ENCODE data around the gene SLC26A3. TPM values are rescaled to one million over a fixed set of nuclear protein-coding genes. Genes with fewer than 3 reads are reported as not detected.
"Not testable (repeated sequence)": the region's sequence is repeated elsewhere in the genome, so short reads cannot be mapped to it uniquely, and the experiment has no call there.

Gene SLC26A3
- total RNA-seq = not detected in 2 replicates

GRCh38 chr7:107803009-107803610 is at the start of gene SLC26A3:
Gene SLC26A3, minus strand, starts transcription at chr7:107803223. Its CDS starts 8,714 bp downstream, at chr7:107794509.
- H3K27me3 Mint-ChIP-seq = peaks cover 8% of the 10 kb centered on the region
- no peak for DNase-seq
- H3K4me1 Mint-ChIP-seq = no peaks in the 10 kb centered on the region
- H3K36me3 Mint-ChIP-seq (ENCODE audit: low read depth) = no peaks in the 10 kb centered on the region
- no peaks in the 10 kb centered on the region for H3K9me3 Mint-ChIP-seq
- no peak within 1 kb of the TSS for H3K4me3 Mint-ChIP-seq
- intact Hi-C loops (cut with micrococcal nuclease) = no loop called here
- H3K27ac Mint-ChIP-seq = no peak within 1 kb of the TSS

- Mint-ChIP-seq H3K4me3 (no peak overlapping the region), H3K27ac (no peak overlapping the region), H3K27me3 (peaks cover 6% of the 10 kb centered on the region), H3K4me1 (peaks cover 6% of the 10 kb centered on the region), H3K9me3 (peaks cover 9% of the 10 kb centered on the region), H3K36me3 (ENCODE audit: low read depth) (no peaks in the 10 kb centered on the region)
- DNase-seq = no peak
- intact Hi-C loops (cut with micrococcal nuclease) = no loop called here
Observed at GRCh38 chr7:107850643-107851042, 47.6 kb upstream of the SLC26A3 start.

GRCh38 chr7:107850216-107850615 is 47.2 kb upstream of the SLC26A3 start:
- Mint-ChIP-seq H3K9me3 (peaks cover 9% of the 10 kb centered on the region), H3K4me3 (no peak overlapping the region), H3K36me3 (ENCODE audit: low read depth) (no peaks in the 10 kb centered on the region), H3K4me1 (peaks cover 6% of the 10 kb centered on the region), H3K27me3 (peaks cover 6% of the 10 kb centered on the region), H3K27ac (no peak overlapping the region)
- no peak for DNase-seq
- intact Hi-C loops (cut with micrococcal nuclease) = no loop called here

- H3K4me1 Mint-ChIP-seq; intact Hi-C loops (cut with micrococcal nuclease); DNase-seq; H3K36me3 Mint-ChIP-seq (ENCODE audit: low read depth); H3K27me3 Mint-ChIP-seq; H3K4me3 Mint-ChIP-seq; H3K27ac Mint-ChIP-seq; H3K9me3 Mint-ChIP-seq: not testable (repeated sequence)
Observed at GRCh38 chr7:107848211-107848610, 45.2 kb upstream of the SLC26A3 start.

GRCh38 chr7:107847836-107848175 is 44.8 kb upstream of the SLC26A3 start:
- intact Hi-C loops (cut with micrococcal nuclease); H3K27ac Mint-ChIP-seq; H3K4me3 Mint-ChIP-seq; DNase-seq; H3K27me3 Mint-ChIP-seq; H3K9me3 Mint-ChIP-seq; H3K36me3 Mint-ChIP-seq (ENCODE audit: low read depth); H3K4me1 Mint-ChIP-seq: not testable (repeated sequence)

- intact Hi-C loops (cut with micrococcal nuclease) = no loop called here
- Mint-ChIP-seq H3K27me3 (peaks cover 4% of the 10 kb centered on the region), H3K9me3 (peaks cover 9% of the 10 kb centered on the region), H3K4me3 (no peak overlapping the region), H3K27ac (no peak overlapping the region), H3K36me3 (ENCODE audit: low read depth) (no peaks in the 10 kb centered on the region), H3K4me1 (peaks cover 2% of the 10 kb centered on the region)
- no peak for DNase-seq
Observed at GRCh38 chr7:107847168-107847835, 44.3 kb upstream of the SLC26A3 start.

GRCh38 chr7:107846324-107846723 is 43.3 kb upstream of the SLC26A3 start:
- Mint-ChIP-seq H3K4me3 (no peak overlapping the region), H3K4me1 (peaks cover 2% of the 10 kb centered on the region), H3K36me3 (ENCODE audit: low read depth) (no peaks in the 10 kb centered on the region), H3K27ac (no peak overlapping the region), H3K27me3 (peaks cover 4% of the 10 kb centered on the region), H3K9me3 (peaks cover 8% of the 10 kb centered on the region)
- no peak for DNase-seq
- intact Hi-C loops (cut with micrococcal nuclease) = no loop called here

- Mint-ChIP-seq H3K27ac (no peak overlapping the region), H3K36me3 (ENCODE audit: low read depth) (no peaks in the 10 kb centered on the region), H3K9me3 (peaks cover 16% of the 10 kb centered on the region), H3K4me3 (no peak overlapping the region), H3K27me3 (peaks cover 7% of the 10 kb centered on the region), H3K4me1 (no peaks in the 10 kb centered on the region)
- no peak for DNase-seq
- intact Hi-C loops (cut with micrococcal nuclease) = no loop called here
Observed at GRCh38 chr7:107843184-107843583, 40.2 kb upstream of the SLC26A3 start.

- Mint-ChIP-seq H3K9me3 (peaks cover 16% of the 10 kb centered on the region), H3K36me3 (ENCODE audit: low read depth) (no peaks in the 10 kb centered on the region), H3K27ac (no peak overlapping the region), H3K27me3 (peaks cover 7% of the 10 kb centered on the region), H3K4me1 (no peaks in the 10 kb centered on the region), H3K4me3 (no peak overlapping the region)
- DNase-seq = no peak
- intact Hi-C loops (cut with micrococcal nuclease) = no loop called here
Observed at GRCh38 chr7:107842213-107842612, 39.2 kb upstream of the SLC26A3 start.

GRCh38 chr7:107838816-107839565 is 36.0 kb upstream of the SLC26A3 start:
- Mint-ChIP-seq H3K27ac (no peak overlapping the region), H3K36me3 (ENCODE audit: low read depth) (no peaks in the 10 kb centered on the region), H3K4me3 (no peak overlapping the region), H3K9me3 (peaks cover 12% of the 10 kb centered on the region), H3K27me3 (peaks cover 5% of the 10 kb centered on the region), H3K4me1 (no peaks in the 10 kb centered on the region)
- no peak for DNase-seq
- intact Hi-C loops (cut with micrococcal nuclease) = no loop called here

GRCh38 chr7:107838024-107838601 is 35.1 kb upstream of the SLC26A3 start:
- intact Hi-C loops (cut with micrococcal nuclease) = no loop called here
- Mint-ChIP-seq H3K4me1 (no peaks in the 10 kb centered on the region), H3K36me3 (ENCODE audit: low read depth) (no peaks in the 10 kb centered on the region), H3K27me3 (peaks cover 5% of the 10 kb centered on the region), H3K27ac (no peak overlapping the region), H3K4me3 (no peak overlapping the region), H3K9me3 (peaks cover 12% of the 10 kb centered on the region)
- DNase-seq = no peak

GRCh38 chr7:107837145-107837512 is 34.1 kb upstream of the SLC26A3 start:
- Mint-ChIP-seq H3K27me3 (peaks cover 5% of the 10 kb centered on the region), H3K36me3 (ENCODE audit: low read depth) (no peaks in the 10 kb centered on the region), H3K4me1 (no peaks in the 10 kb centered on the region), H3K27ac (no peak overlapping the region), H3K4me3 (no peak overlapping the region), H3K9me3 (peaks cover 12% of the 10 kb centered on the region)
- intact Hi-C loops (cut with micrococcal nuclease) = no loop called here
- no peak for DNase-seq

GRCh38 chr7:107836237-107837144 is 33.5 kb upstream of the SLC26A3 start:
- H3K36me3 Mint-ChIP-seq (ENCODE audit: low read depth) = no peaks in the 10 kb centered on the region
- H3K9me3 Mint-ChIP-seq = peaks cover 9% of the 10 kb centered on the region
- no peak overlapping the region for H3K4me3 Mint-ChIP-seq
- intact Hi-C loops (cut with micrococcal nuclease) = no loop called here
- peaks cover 5% of the 10 kb centered on the region for H3K27me3 Mint-ChIP-seq
- DNase-seq = no peak
- no peak overlapping the region for H3K27ac Mint-ChIP-seq
- no peaks in the 10 kb centered on the region for H3K4me1 Mint-ChIP-seq
